ENCODE results near the gene RNF220. TPM values are rescaled to one million over a fixed set of nuclear protein-coding genes. Genes with fewer than 3 reads are reported as not detected.

RNF220 gene
- total and polyA plus RNA-seq, 9 of the 15 experiments (the other 6 are each of a cell fraction or from before 2014, with no cell fraction given) = 5.1 to 117 (median 66.9) TPM

DNA sequence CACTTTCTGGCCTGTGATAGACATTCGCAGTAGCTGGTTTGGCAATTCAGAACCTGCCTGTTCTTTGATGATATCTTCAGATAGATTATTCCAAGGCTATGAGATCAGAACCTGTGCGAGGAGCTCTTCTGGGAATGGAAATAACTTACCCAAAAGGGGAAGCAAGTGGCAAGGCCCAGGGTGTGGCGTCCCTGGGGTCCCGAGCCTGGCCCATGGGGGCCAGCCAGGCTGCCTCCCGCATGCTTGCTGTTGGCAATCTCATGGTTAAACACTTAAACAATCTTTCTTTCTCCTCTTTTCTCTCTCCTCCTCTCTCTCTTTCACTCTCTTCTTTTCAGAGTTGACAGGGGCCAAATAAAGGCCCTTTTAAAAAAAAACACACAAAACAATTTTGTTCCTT lies 108.1 kb downstream of the RNF220 start:
- Histone ChIP-seq H3K27ac (ENCODE audit: extremely low read depth, low read depth, low read length) (no peak overlapping the region), H3K9me1 (ENCODE audit: control insufficient read depth, insufficient read depth, low read length) (no peaks in the 10 kb centered on the region), H3K4me3 (no peak overlapping the region), H3K36me3 (ENCODE audit: control insufficient read depth, insufficient read depth, low read length) (no peaks in the 10 kb centered on the region), H2AFZ (ENCODE audit: low read depth, low read length) (no peak overlapping the region), H3K79me2 (ENCODE audit: control insufficient read depth, insufficient read depth, low read length) (no peaks in the 10 kb centered on the region), H3K4me1 (replicated peaks in 1 of 2; ENCODE audit: control insufficient read depth in 2 of 2, insufficient read depth in 2 of 2, low read length in 2 of 2) (no peaks in the 10 kb centered on the region; a peak in 1 of 5 replicates), H3K9ac (ENCODE audit: insufficient read depth in 1 of 2, low read depth in 2 of 2, low read length in 2 of 2) (no peak overlapping the region), H3K9me3 (replicated peaks; ENCODE audit: control insufficient read depth, insufficient read depth, low read depth, low read length) (no peaks in the 10 kb centered on the region), H3K27me3 (ENCODE audit: control insufficient read depth in 2 of 2, insufficient read depth in 2 of 2, low read length in 2 of 2) (peaks cover 55% of the 10 kb centered on the region in 2 experiments), H3K4me2 (ENCODE audit: insufficient read depth, low read length) (no peak overlapping the region), H4K20me1 (replicated peaks; ENCODE audit: control insufficient read depth, insufficient read depth, low read length) (no peaks in the 10 kb centered on the region)
- ChIA-PET CTCF (ENCODE audit: low intra/inter-chr PET ratio) (no interaction called here), POLR2A (interaction anchor here (1.2 kb wide), 1 partner anchor 17 kb away, joined by 7 read pairs; no protein-coding TSS in a partner anchor)
- no peak for FAIRE-seq
- in situ Hi-C loops (cut with MboI) (no loop called here), intact Hi-C loops (cut with micrococcal nuclease) (loop anchor here (5.0 kb wide), 1 partner anchor 74 kb away; no protein-coding TSS in a partner anchor)
- WGBS (ENCODE audit: insufficient coverage, low coverage, missing lambda C conversion rate) = 16% methylated on average over 5 of the region's 5 CpGs
- DNase-seq (ENCODE audit: extremely low read depth in 1 of 4, low spot score in 3 of 4) = no peak
- TF ChIP-seq MAFK (IDR thresholded peaks at IDR 0.05; ENCODE audit: low read length) = no peak
- no peak for TF ChIP-seq RBM14 (IDR thresholded peaks at IDR 0.05; ENCODE audit: borderline replicate concordance, insufficient read depth, low read depth, low read length)
- TF ChIP-seq ZNF644 (tag; IDR thresholded peaks at IDR 0.05; ENCODE audit: low read depth) = no peak
- TF ChIP-seq, protein P1, sequence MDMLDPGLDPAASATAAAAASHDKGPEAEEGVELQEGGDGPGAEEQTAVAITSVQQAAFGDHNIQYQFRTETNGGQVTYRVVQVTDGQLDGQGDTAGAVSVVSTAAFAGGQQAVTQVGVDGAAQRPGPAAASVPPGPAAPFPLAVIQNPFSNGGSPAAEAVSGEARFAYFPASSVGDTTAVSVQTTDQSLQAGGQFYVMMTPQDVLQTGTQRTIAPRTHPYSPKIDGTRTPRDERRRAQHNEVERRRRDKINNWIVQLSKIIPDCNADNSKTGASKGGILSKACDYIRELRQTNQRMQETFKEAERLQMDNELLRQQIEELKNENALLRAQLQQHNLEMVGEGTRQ (CRISPR knock-in tag; IDR thresholded peaks at IDR 0.05) = no peak
- no peak for TF ChIP-seq PYGO2 (tag; IDR thresholded peaks at IDR 0.05)
- TF ChIP-seq ZNF134 (CRISPR knock-in tag; conservative IDR thresholded peaks at IDR 0.05) = no peak
- TF ChIP-seq POLR2B (IDR thresholded peaks at IDR 0.05; ENCODE audit: low read depth, partially characterized antibody) = no peak
- TF ChIP-seq KLF10 (CRISPR knock-in tag; IDR thresholded peaks at IDR 0.05) = no peak
- no peak for TF ChIP-seq TCF7 (IDR thresholded peaks at IDR 0.05; ENCODE audit: borderline replicate concordance)
- TF ChIP-seq ZNF75A (CRISPR knock-in tag; IDR thresholded peaks at IDR 0.05) = no peak
- no peak for TF ChIP-seq KAT8 (IDR thresholded peaks at IDR 0.05; ENCODE audit: low read depth)
- no peak for TF ChIP-seq NFXL1 (CRISPR knock-in tag; IDR thresholded peaks at IDR 0.05)
- TF ChIP-seq TRIM28 (IDR thresholded peaks at IDR 0.05) = no peak
- TF ChIP-seq ZNF133 (CRISPR knock-in tag; IDR thresholded peaks at IDR 0.05) = no peak
- TF ChIP-seq ZNF436 (CRISPR knock-in tag; IDR thresholded peaks at IDR 0.05) = no peak
- no peak for TF ChIP-seq NR2C1 (IDR thresholded peaks at IDR 0.05)
- no peak for TF ChIP-seq NR2C1 (tag; IDR thresholded peaks at IDR 0.05)
- no peak for ATAC-seq
- BruUV-seq (replicated peaks) = no TSS peak

All from K562 (cell line).